CD14-positive monocyte (primary cell): ENCODE measurements around the gene TNFSF4. TPM values are rescaled to one million over a fixed set of nuclear protein-coding genes. Genes with fewer than 3 reads are reported as not detected.

ENCODE experiments used
- DNase-seq, 3 donors: peaks; one replicate each; pipeline ENCODE4 v3.0.0-alpha.2; 2011 to 2022
- H2AFZ ChIP-seq: 2 replicates; pipeline ENCODE4 v1.6.0; 2012; ENCODE audit warnings: mild to moderate bottlenecking, low read depth, low read length, inconsistent platforms; ENCODE audit not compliant: insufficient read depth, poor library complexity, severe bottlenecking
- H3K27ac ChIP-seq, 2 donors: 1 replicate in 1 of 2; 2 replicates in 1 of 2; pipeline ENCODE4 v1.5.1; 2012 to 2013; ENCODE audit warnings: low read length in 2 of 2, control low read depth in 1 of 2, inconsistent platforms in 1 of 2, low read depth in 1 of 2, mild to moderate bottlenecking in 1 of 2
- H3K27me3 ChIP-seq, 2 donors: one replicate each; pipeline versions ENCODE4 v1.6.0 to v1.6.1; 2011 to 2013; ENCODE audit warnings: low read length in 2 of 2; ENCODE audit not compliant: control insufficient read depth in 2 of 2, insufficient read depth in 2 of 2
- H3K36me3 ChIP-seq, 2 donors: replicated peaks in 1 of 2; 1 replicate in 1 of 2; 2 replicates in 1 of 2; pipeline versions ENCODE4 v1.5.1 to v1.6.1; 2012 to 2013; ENCODE audit warnings: low read length in 2 of 2, control low read depth in 1 of 2, inconsistent platforms in 1 of 2, mild to moderate bottlenecking in 1 of 2; ENCODE audit not compliant: insufficient read depth in 2 of 2, control insufficient read depth in 1 of 2
- H3K4me1 ChIP-seq, 2 donors: 1 replicate in 1 of 2; 2 replicates in 1 of 2; pipeline versions ENCODE4 v1.5.1 to v1.6.1; 2012 to 2013; ENCODE audit warnings: low read length in 2 of 2, control low read depth in 1 of 2, inconsistent platforms in 1 of 2, mild to moderate bottlenecking in 1 of 2, moderate library complexity in 1 of 2; ENCODE audit not compliant: insufficient read depth in 2 of 2, control insufficient read depth in 1 of 2
- H3K4me2 ChIP-seq: replicated peaks from 2 replicates; pipeline ENCODE3; 2012; ENCODE audit warnings: low read length, moderate library complexity, mild to moderate bottlenecking; ENCODE audit not compliant: poor library complexity, severe bottlenecking; ENCODE audit errors: extremely low read depth
- H3K4me3 ChIP-seq, 3 experiments: fragments of 200-600 bp in 1 of 3; sonication (generic) in 1 of 3; replicated peaks in 1 of 3; 1 replicate in 2 of 3; 2 replicates in 1 of 3; pipeline ENCODE4 v1.5.1; 2011 to 2013; ENCODE audit warnings: low read length in 3 of 3, mild to moderate bottlenecking in 3 of 3, control low read depth in 2 of 3, low read depth in 2 of 3, inconsistent platforms in 1 of 3, moderate library complexity in 1 of 3
- H3K79me2 ChIP-seq: 2 replicates; pipeline ENCODE4 v1.6.0; 2012; ENCODE audit warnings: mild to moderate bottlenecking, control low read depth, inconsistent platforms, low read length, moderate library complexity; ENCODE audit not compliant: insufficient read depth
- H3K9ac ChIP-seq: 2 replicates; pipeline ENCODE4 v1.6.0; 2017; ENCODE audit warnings: low read length, mild to moderate bottlenecking; ENCODE audit not compliant: insufficient read depth, poor library complexity, severe bottlenecking
- H3K9me3 ChIP-seq, 2 donors: replicated peaks in 1 of 2; 1 replicate in 1 of 2; 2 replicates in 1 of 2; pipeline versions ENCODE4 v1.5.1 to v1.6.1; 2012 to 2013; ENCODE audit warnings: low read length in 2 of 2, control low read depth in 1 of 2; ENCODE audit not compliant: control insufficient read depth in 1 of 2, insufficient read depth in 1 of 2
- H4K20me1 ChIP-seq: 2 replicates; pipeline ENCODE4 v1.6.0; 2012; ENCODE audit warnings: mild to moderate bottlenecking, low read length, control low read depth, moderate library complexity; ENCODE audit not compliant: insufficient read depth
- H3K27ac Mint-ChIP-seq, 7 donors: one replicate each; pipeline ENCODE4 v1.8.0; 2020; ENCODE audit warnings: mild to moderate bottlenecking in 7 of 7, mixed read lengths in 7 of 7, moderate library complexity in 6 of 7, inconsistent platforms in 2 of 7
- H3K27me3 Mint-ChIP-seq, 3 donors: one replicate each; pipeline ENCODE4 v1.8.0; 2021 to 2022; ENCODE audit warnings: low read depth in 3 of 3, mild to moderate bottlenecking in 3 of 3, mixed read lengths in 3 of 3, moderate library complexity in 3 of 3, inconsistent platforms in 1 of 3
- H3K36me3 Mint-ChIP-seq, 2 donors: one replicate each; pipeline ENCODE4 v1.8.0; 2020; ENCODE audit warnings: mixed read lengths in 2 of 2, inconsistent platforms in 1 of 2, mild to moderate bottlenecking in 1 of 2
- H3K4me1 Mint-ChIP-seq: one replicate; pipeline ENCODE4 v1.8.0; 2020; ENCODE audit warnings: mild to moderate bottlenecking, mixed read lengths
- H3K4me3 Mint-ChIP-seq, 2 donors: one replicate each; pipeline ENCODE4 v1.8.0; 2020; ENCODE audit warnings: mild to moderate bottlenecking in 2 of 2, mixed read lengths in 2 of 2, moderate library complexity in 1 of 2
- H3K9me3 Mint-ChIP-seq, 7 donors: one replicate each; pipeline ENCODE4 v1.8.0; 2020 to 2022; ENCODE audit warnings: mixed read lengths in 7 of 7, mild to moderate bottlenecking in 6 of 7, moderate library complexity in 6 of 7, inconsistent platforms in 2 of 7
- CTCF ChIP-seq: fragments of 200-600 bp; IDR thresholded peaks from one replicate; pipeline ENCODE4 v1.8.0; 2022; ENCODE audit warnings: antibody characterized with exemption, mild to moderate bottlenecking
- WGBS: methylation state at CpG from one replicate; pipeline ENCODE4 v1.1.5; 2013; ENCODE audit warnings: missing lambda C conversion rate; ENCODE audit not compliant: insufficient coverage; 5-methylcytosine and 5-hydroxymethylcytosine counted together
- intact Hi-C, 2 donors: fragments of 100-400 bp; cut with micrococcal nuclease; formaldehyde crosslinking; loops; one replicate each; pipeline versions ENCODE4 v1.15.0 to v1.15.1; 2023
- polyA plus RNA-seq, 3 donors: library from polyadenylated mRNA; depleted of rRNA in 1 of 3; unstranded in 2 of 3; stranded (reverse) in 1 of 3; fragments of 300-500 nt in 2 of 3; fragments of >200 nt in 1 of 3; fragmentation: Illumina TruSeq in 2 of 3; gene quantifications; 1 replicate in 2 of 3; 2 replicates in 1 of 3; pipeline ENCODE4 v1.2.3, GENCODE V29; 2012 to 2021

TNFSF4 gene
- polyA plus RNA-seq, 3 donors: 0.21 to 0.40 (median 0.38) TPM

DNA sequence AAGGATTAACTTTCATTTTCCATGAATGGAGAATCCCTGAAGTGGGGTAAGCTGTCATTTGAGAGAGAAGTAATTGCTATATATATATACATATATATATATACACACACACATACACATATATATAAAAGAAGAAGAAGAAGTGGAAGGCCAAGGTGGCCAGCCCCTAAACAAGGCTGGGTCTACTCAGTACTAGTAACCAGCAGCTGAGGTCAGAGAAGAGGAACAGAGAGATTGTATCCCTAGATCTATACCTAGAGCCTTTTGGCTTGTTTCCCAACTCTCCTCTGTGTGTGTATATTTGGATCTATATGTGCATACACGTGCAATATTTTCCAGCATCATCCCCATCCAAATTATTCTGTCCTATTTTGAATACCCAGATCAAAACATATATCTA, 5.2 kb downstream of the TNFSF4 start:
- H4K20me1 ChIP-seq: no peaks in the 10 kb centered on the region
- Mint-ChIP-seq H3K4me3 (no peak overlapping the region), H3K27ac (no peak overlapping the region), H3K4me1 (peaks cover 25% of the 10 kb centered on the region), H3K27me3 (peaks cover 0 to 5% (median 0%) of the 10 kb centered on the region in 3 donors), H3K36me3 (no peaks in the 10 kb centered on the region), H3K9me3 (peaks cover 0 to 2% (median 0%) of the 10 kb centered on the region in 7 donors)
- no peak for TF ChIP-seq CTCF
- no peaks in the 10 kb centered on the region for H3K27me3 ChIP-seq
- H3K4me2 ChIP-seq: no peak overlapping the region
- no CpG with 5 or more reads among the region's 1 CpG for WGBS
- intact Hi-C loops: loop anchor here in 1 of 2 donors (5.0 kb wide), 1 partner anchor 460 kb away; no protein-coding TSS in a partner anchor
- H3K27ac ChIP-seq: no peak overlapping the region
- peaks cover 17 to 20% of the 10 kb centered on the region in 2 donors for H3K4me1 ChIP-seq
- H3K9me3 ChIP-seq: no peaks in the 10 kb centered on the region
- no peak overlapping the region for H3K4me3 ChIP-seq
- no peak overlapping the region for H3K9ac ChIP-seq
- DNase-seq: peak in 1 of 3 donors; percentile 6
- H2AFZ ChIP-seq: no peak overlapping the region
- no peaks in the 10 kb centered on the region for H3K79me2 ChIP-seq
- H3K36me3 ChIP-seq: no peaks in the 10 kb centered on the region

- no peak overlapping the region for H3K9ac ChIP-seq
- H4K20me1 ChIP-seq: no peaks in the 10 kb centered on the region
- Mint-ChIP-seq H3K27ac (peak overlapping the region in 1 of 7 donors; percentile 63), H3K36me3 (no peaks in the 10 kb centered on the region), H3K9me3 (no peaks in the 10 kb centered on the region), H3K4me1 (peaks cover 21% of the 10 kb centered on the region), H3K27me3 (peaks cover 0 to 2% (median 0%) of the 10 kb centered on the region in 3 donors), H3K4me3 (no peak overlapping the region)
- no peaks in the 10 kb centered on the region for H3K79me2 ChIP-seq
- intact Hi-C loops: loop anchor here (5.0 to 10.0 kb wide), 5 partner anchors 71 to 451 kb away; partner anchors contain the start of gene TNFSF18 (in 1 of the 2)
- H2AFZ ChIP-seq: no peak overlapping the region
- no peaks in the 10 kb centered on the region for H3K27me3 ChIP-seq
- H3K27ac ChIP-seq: peak overlapping the region in 1 of 2 donors; percentile 1
- WGBS: no CpG with 5 or more reads among the region's 5 CpGs
- H3K4me3 ChIP-seq: no peak overlapping the region
- no peaks in the 10 kb centered on the region for H3K9me3 ChIP-seq
- no peak for TF ChIP-seq CTCF
- no peak overlapping the region for H3K4me2 ChIP-seq
- peaks cover 11 to 16% of the 10 kb centered on the region in 2 donors for H3K4me1 ChIP-seq
- no peak for DNase-seq
- H3K36me3 ChIP-seq: no peaks in the 10 kb centered on the region
Observed at GRCh38 chr1:173195596-173196088, 11.5 kb downstream of the TNFSF4 start.
